Lung microvascular endothelial cell (primary cell): ENCODE data around the gene CARD11. TPM values are rescaled to one million over a fixed set of nuclear protein-coding genes. Genes with fewer than 3 reads are reported as not detected.

Experiments
- DNase-seq, 2 donors: peaks; one replicate each; pipeline versions ENCODE4 v3.0.0 to v3.0.0-alpha.2; 2010; ENCODE audit warnings: low read depth in 2 of 2
- total RNA-seq: library from RNA; depleted of rRNA; stranded (reverse); fragments of >200 nt; gene quantifications from 2 replicates; pipeline ENCODE4 v1.2.1, GENCODE V29; 2014

Gene CARD11
- total RNA-seq, 1 donor from 2014 or later: 2.2 TPM

GRCh38 chr7:2873686-2874551 lies 169.7 kb downstream of the CARD11 start:
- peak; percentile 67 to 93 for DNase-seq

GRCh38 chr7:2873146-2873545 lies 170.5 kb downstream of the CARD11 start:
- DNase-seq: peak; percentile 27 to 42

GRCh38 chr7:2872296-2872874 lies 171.3 kb downstream of the CARD11 start:
- DNase-seq: no peak

DNA sequence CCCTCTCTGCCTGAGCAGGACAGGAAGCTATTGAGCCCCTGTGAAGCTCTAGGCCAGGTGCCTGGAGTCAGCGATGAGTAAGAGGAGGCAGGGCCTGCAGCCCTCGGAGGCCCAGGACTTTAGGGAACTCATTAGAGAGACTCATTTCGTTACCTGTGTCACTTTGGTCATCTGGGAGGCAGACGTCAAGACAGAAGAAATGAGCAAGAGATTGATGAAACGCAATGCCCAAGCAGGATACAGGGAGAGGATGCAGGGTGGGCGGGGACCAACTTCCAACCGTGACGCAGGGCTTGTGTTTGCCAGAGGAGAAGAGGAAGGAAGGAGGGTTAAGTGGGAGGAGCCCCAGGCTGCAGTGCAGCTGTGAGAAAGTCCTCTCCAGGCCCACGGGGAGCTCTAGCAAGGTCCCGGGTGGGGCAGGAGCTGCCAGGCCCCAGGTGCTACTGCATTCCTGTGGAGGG lies 173.2 kb downstream of the CARD11 start:
- peak; percentile 90 to 91 for DNase-seq

GRCh38 chr7:2869981-2870380 lies 173.7 kb downstream of the CARD11 start:
- DNase-seq: no peak

DNA sequence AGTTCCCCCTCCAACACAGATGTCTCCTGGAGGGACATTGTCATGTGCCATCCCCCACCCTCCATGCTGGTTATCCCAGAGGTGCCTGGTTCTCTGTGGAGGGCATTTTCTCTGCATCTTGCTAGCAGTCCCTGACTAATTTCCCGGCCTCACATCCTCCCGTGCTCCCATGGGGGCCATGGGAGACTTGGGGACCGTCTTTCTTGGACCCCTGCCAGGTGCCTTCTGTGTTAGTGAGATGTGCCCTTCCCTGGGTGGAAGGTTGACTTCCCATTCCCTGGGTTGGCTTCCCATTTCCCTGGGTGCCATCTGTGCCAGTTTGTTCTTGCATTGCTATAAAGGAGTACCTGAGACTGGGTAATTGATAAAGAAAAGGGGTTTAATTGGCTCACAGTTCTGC lies 177.1 kb downstream of the CARD11 start:
- no peak for DNase-seq

GRCh38 chr7:2864999-2865670 lies 178.5 kb downstream of the CARD11 start:
- DNase-seq: peak; percentile 70 to 78

DNA sequence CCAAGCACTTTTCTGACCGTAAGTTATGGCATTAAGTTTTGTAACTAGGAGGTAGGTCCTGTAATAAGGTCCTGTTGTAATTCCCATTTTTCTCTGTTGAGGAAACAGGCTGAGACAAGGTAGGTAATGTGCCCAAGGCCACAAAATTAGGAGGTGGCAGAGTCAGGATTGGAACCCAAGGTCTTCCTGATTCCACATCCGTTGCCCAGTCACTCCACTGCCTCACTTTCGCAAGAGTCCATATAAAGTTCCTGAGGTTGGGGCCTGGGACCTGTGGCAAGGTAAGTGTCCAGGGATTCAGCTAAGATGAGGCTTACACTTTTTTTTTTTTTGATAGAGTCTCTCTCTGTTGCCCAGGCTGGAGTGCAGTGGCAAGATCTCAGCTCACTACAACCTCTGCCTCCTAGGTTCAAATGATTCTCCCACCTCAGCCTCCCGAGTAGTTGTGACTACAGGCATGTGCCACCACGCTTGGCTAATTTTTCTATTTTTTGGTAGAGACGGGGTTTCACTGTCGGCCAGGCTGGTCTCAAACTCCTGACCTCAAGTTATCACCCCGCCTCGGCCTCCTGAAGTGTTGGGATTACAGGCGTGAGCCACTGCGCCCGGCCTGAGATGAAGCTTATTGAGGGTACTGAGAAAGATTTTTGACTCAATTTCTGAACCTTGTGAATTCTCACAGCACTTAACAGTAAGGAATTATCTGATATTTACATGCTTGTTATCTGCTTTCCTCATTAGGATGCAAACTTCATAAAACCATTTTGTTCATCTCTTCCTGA lies 179.3 kb downstream of the CARD11 start:
- DNase-seq: no peak

DNA sequence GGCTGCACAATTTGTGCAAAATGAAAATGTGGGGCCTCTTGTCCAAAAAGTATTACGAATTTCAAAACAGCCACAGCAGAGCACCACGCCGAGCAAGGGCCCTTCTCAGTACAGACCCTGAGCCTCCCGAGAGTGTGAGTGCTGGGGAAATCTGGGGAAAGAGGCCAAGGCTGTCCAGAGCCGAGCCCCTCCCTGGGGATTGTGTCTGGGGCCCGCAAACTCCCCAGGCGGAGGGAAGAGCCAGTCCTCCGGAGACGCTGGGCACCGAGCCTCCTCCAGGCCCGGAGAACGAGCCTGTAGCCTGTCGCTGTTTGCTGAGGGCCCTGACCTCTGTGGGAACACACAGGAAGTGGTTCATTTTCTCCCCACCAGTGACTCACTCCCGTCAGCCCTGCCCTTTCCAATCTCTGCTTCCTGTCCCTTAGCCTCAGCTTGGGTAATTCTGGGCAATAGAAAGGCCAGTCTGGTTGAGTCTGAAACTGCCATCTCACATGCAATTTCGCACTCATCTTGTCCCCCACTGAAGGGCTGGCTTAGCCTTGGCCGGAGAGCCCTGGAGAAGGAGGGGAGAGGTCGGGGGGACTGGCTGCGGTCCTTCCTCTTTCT lies 180.1 kb downstream of the CARD11 start:
- DNase-seq: peak; percentile 92 to 95

- DNase-seq: no peak
Measured at GRCh38 chr7:2862831-2863361, 180.8 kb downstream of the CARD11 start.

- no peak for DNase-seq
Measured at GRCh38 chr7:2861509-2861908, 182.2 kb downstream of the CARD11 start.

- no peak for DNase-seq
Measured at GRCh38 chr7:2860627-2861133, 183.0 kb downstream of the CARD11 start.

- DNase-seq: no peak
Measured at GRCh38 chr7:2859952-2860351, 183.7 kb downstream of the CARD11 start.

DNA sequence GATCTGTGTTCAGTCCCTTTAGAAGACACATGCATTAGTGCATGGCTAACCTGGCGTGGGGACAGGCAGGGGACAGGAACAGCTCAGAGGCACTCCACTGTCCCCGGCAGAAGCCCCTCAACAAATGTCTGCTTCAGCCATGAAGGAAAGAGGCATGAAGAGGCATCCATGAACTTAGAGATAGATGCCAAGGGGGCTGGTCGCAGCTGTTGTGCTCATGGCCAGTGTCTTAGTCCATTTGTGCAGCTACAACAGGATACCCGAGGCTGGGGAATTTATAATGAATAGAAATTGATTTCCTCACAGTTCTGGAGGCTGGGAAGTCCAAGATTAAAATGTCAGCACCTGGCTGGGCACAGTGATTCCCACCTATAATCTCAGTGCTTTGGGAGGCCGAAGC lies 185.0 kb downstream of the CARD11 start:
- DNase-seq: no peak

GRCh38 chr7:2856388-2857169 lies 187.1 kb downstream of the CARD11 start:
- DNase-seq: peak; percentile 46 to 64

Other genes with a start within 250 kb of the CARD11 start
- 22.0 and 27.2 TPM in 2 replicates for gene GNA12, start 199.6 kb downstream of the CARD11 start, total RNA-seq